HCT116 (cell line): ENCODE data around the gene PALB2. TPM values are rescaled to one million over a fixed set of nuclear protein-coding genes. Genes with fewer than 3 reads are reported as not detected.

Experiments
- ATAC-seq: fragments of 200-7000 bp; cut with Tn5 transposase; 2 replicates; pipeline ENCODE4 v1.9.1; 2020; ENCODE audit warnings: mild to moderate bottlenecking, moderate library complexity
- BruUV-seq: library from RNA; stranded (reverse); fragments of 400-500 nt; replicated peaks from 2 replicates; lab custom pipeline; 2021; lab: Mats Ljungman, UMichigan
- CTCF ChIA-PET: fragments of 300-600 bp; sonication (Branson Sonifier 250); formaldehyde crosslinking; loops from one replicate; lab custom pipeline; 2021; ENCODE audit warnings: antibody characterized with exemption; lab: Charles Lee
- POLR2A ChIA-PET: fragments of 300-600, 350-600 bp; sonication (Branson Sonifier 250); formaldehyde crosslinking; loops from one replicate; lab custom pipeline; 2021; ENCODE audit warnings: antibody characterized with exemption; lab: Charles Lee
- RAD21 ChIA-PET, 2 experiments: fragments of 300-600 bp; sonication (Branson Sonifier 250); formaldehyde crosslinking; loops; one replicate each; lab custom pipeline; 2023; ENCODE audit warnings: low total read pairs in 2 of 2; ENCODE audit not compliant: uncharacterized antibody in 2 of 2, unreplicated experiment in 2 of 2, low non-redundant PET in 1 of 2; lab: Charles Lee
- DNase-seq: peaks from one replicate; pipeline ENCODE4 v3.0.0-alpha.2; 2010; ENCODE audit warnings: low read depth, low spot score
- H2AFZ ChIP-seq: fragments of 200-600 bp; shearing (Covaris generic), sonication (generic); 2 replicates; pipeline ENCODE4 v1.6.1; 2017; ENCODE audit warnings: low read depth, mixed run types, mixed read lengths, antibody characterized with exemption, low read length; ENCODE audit not compliant: poor library complexity, severe bottlenecking
- H3K27ac ChIP-seq: 2 replicates; pipeline ENCODE4 v1.5.1; 2012; ENCODE audit warnings: low read depth, low read length
- H3K27me3 ChIP-seq: fragments of 200-600 bp; sonication (generic); 2 replicates; pipeline ENCODE4 v1.6.1; 2016; ENCODE audit warnings: mixed run types, low read length, mixed read lengths; ENCODE audit not compliant: insufficient read depth
- H3K36me3 ChIP-seq, 2 experiments: fragments of 200-500 bp in 1 of 2; fragments of 200-600 bp in 1 of 2; sonication (Bioruptor generic) in 1 of 2; sonication (generic) in 1 of 2; 2 replicates each; pipeline versions ENCODE4 v1.5.1 to v1.6.1; 2014 to 2016; ENCODE audit warnings: low read length in 2 of 2, inconsistent platforms in 1 of 2, mixed read lengths in 1 of 2, mixed run types in 1 of 2; ENCODE audit not compliant: insufficient read depth in 2 of 2, control insufficient read depth in 1 of 2
- H3K4me1 ChIP-seq, 2 experiments: fragments of 200-600 bp in 1 of 2; sonication (generic) in 1 of 2; 2 replicates each; pipeline versions ENCODE4 v1.5.1 to v1.6.1; 2012 to 2017; ENCODE audit warnings: low read length in 2 of 2, inconsistent platforms in 1 of 2, mild to moderate bottlenecking in 1 of 2, mixed read lengths in 1 of 2, mixed run types in 1 of 2, moderate library complexity in 1 of 2; ENCODE audit not compliant: insufficient read depth in 2 of 2, control insufficient read depth in 1 of 2
- H3K4me2 ChIP-seq: fragments of 200-600 bp; sonication (generic); 2 replicates; pipeline ENCODE4 v1.6.1; 2017; ENCODE audit warnings: mixed run types, low read length, mixed read lengths
- H3K4me3 ChIP-seq, 2 experiments: fragments of 200-600 bp in 1 of 2; sonication (generic) in 1 of 2; replicated peaks in 1 of 2; 2 replicates each; pipeline ENCODE4 v1.5.1; 2011 to 2016; ENCODE audit warnings: low read length in 2 of 2, control low read depth in 1 of 2, low read depth in 1 of 2, mild to moderate bottlenecking in 1 of 2, mixed read lengths in 1 of 2, mixed run types in 1 of 2
- H3K79me2 ChIP-seq: fragments of 200-600 bp; sonication (generic); 2 replicates; pipeline ENCODE4 v1.6.1; 2017; ENCODE audit warnings: mild to moderate bottlenecking, mixed run types, low read length, moderate library complexity, mixed read lengths; ENCODE audit not compliant: insufficient read depth
- H3K9ac ChIP-seq: fragments of 200-600 bp; sonication (generic); 2 replicates; pipeline ENCODE4 v1.6.1; 2016; ENCODE audit warnings: low read length, mixed read lengths
- H3K9me2 ChIP-seq: fragments of 200-600 bp; sonication (generic), shearing (Covaris generic); 2 replicates; pipeline ENCODE4 v1.6.1; 2017; ENCODE audit warnings: mixed run types, mild to moderate bottlenecking, moderate library complexity; ENCODE audit not compliant: insufficient read depth
- H3K9me3 ChIP-seq, 2 experiments: fragments of 200-500 bp in 1 of 2; fragments of 200-600 bp in 1 of 2; sonication (Bioruptor generic) in 1 of 2; sonication (generic) in 1 of 2; 2 replicates each; pipeline ENCODE4 v1.6.1; 2014 to 2017; ENCODE audit warnings: low read length in 2 of 2, mixed read lengths in 2 of 2, inconsistent platforms in 1 of 2, low read depth in 1 of 2, mild to moderate bottlenecking in 1 of 2, mixed run types in 1 of 2, moderate library complexity in 1 of 2; ENCODE audit not compliant: control insufficient read depth in 1 of 2, insufficient read depth in 1 of 2
- H4K20me1 ChIP-seq: fragments of 200-600 bp; sonication (generic), shearing (Covaris generic); 2 replicates; pipeline ENCODE4 v1.6.1; 2017; ENCODE audit warnings: mixed run types, mild to moderate bottlenecking, moderate library complexity; ENCODE audit not compliant: insufficient read depth
- ELF1 ChIP-seq: IDR thresholded peaks from 2 replicates; pipeline ENCODE4 v1.6.1; 2012; ENCODE audit warnings: low read depth, borderline replicate concordance
- EZH2phosphoT487 ChIP-seq: fragments of 200-600 bp; IDR thresholded peaks from 2 replicates; pipeline ENCODE4 v1.6.1; 2018; ENCODE audit warnings: antibody characterized with exemption, borderline replicate concordance
- FOSL1 ChIP-seq: IDR thresholded peaks from 2 replicates; pipeline ENCODE4 v1.6.1; 2012; ENCODE audit warnings: low read depth
- POLR2AphosphoS5 ChIP-seq: IDR thresholded peaks from 2 replicates; pipeline ENCODE4 v1.6.1; 2011; ENCODE audit warnings: mild to moderate bottlenecking, low read depth, low read length, moderate library complexity
- RAD21 ChIP-seq: IDR thresholded peaks from 2 replicates; pipeline ENCODE4 v1.6.1; 2012; ENCODE audit warnings: low read depth, mild to moderate bottlenecking
- REST ChIP-seq: IDR thresholded peaks from 2 replicates; pipeline ENCODE4 v1.6.1; 2012; ENCODE audit warnings: low read depth
- SP1 ChIP-seq: IDR thresholded peaks from 2 replicates; pipeline ENCODE4 v1.6.1; 2012; ENCODE audit warnings: low read depth
- SRF ChIP-seq: IDR thresholded peaks from 2 replicates; pipeline ENCODE4 v1.6.1; 2012; ENCODE audit warnings: low read depth
- ZBTB33 ChIP-seq: IDR thresholded peaks from 2 replicates; pipeline ENCODE4 v1.6.1; 2011; ENCODE audit warnings: mild to moderate bottlenecking, low read length, moderate library complexity; ENCODE audit not compliant: insufficient replicate concordance; ENCODE audit errors: extremely low read depth
- intact Hi-C: fragments of 100-400 bp; cut with micrococcal nuclease; formaldehyde crosslinking; loops from 2 replicates; pipeline ENCODE4 v1.10.0; 2022
- total RNA-seq: library from RNA; stranded (reverse); gene quantifications from one replicate; pipeline ENCODE4 v1.2.1, GENCODE V29; 2021; ENCODE audit not compliant: unreplicated experiment
- TF ChIP-seq, protein P1 (sequence below): IDR thresholded peaks from 2 replicates; pipeline ENCODE4 v1.6.1; 2012

PALB2 gene
- total RNA-seq, 1 experiment from 2014 or later = 15.6 TPM

DNA sequence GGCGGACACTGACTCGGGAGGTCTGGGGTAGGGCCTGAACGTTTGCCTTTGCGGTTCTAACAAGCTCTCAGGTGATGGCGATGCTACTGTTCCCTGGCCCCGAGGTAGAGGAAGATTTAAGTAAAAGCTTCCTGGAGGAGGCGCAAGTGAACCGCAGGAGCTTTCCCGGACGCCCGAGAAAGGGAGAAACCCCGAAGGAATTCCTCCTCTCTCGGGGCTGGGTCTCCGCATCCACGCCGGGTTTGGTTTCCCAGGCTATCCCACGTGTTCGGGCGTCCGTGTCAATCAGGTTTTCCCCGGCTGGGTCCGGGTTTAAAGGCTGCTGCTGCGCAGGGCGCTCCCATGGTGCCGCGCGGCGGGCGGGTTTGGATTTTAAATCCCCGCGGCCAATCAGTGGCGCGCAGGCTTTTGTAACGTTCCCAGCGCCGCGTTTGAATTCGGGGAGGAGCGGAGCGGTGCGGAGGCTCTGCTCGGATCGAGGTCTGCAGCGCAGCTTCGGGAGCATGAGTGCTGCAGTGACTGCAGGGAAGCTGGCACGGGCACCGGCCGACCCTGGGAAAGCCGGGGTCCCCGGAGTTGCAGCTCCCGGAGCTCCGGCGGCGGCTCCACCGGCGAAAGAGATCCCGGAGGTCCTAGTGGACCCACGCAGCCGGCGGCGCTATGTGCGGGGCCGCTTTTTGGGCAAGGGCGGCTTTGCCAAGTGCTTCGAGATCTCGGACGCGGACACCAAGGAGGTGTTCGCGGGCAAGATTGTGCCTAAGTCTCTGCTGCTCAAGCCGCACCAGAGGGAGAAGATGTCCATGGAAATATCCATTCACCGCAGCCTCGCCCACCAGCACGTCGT is 37.5 kb upstream of the PALB2 start, which contains the start of gene PLK1 (continued):
- TF ChIP-seq ZBTB33 = no peak

DNA sequence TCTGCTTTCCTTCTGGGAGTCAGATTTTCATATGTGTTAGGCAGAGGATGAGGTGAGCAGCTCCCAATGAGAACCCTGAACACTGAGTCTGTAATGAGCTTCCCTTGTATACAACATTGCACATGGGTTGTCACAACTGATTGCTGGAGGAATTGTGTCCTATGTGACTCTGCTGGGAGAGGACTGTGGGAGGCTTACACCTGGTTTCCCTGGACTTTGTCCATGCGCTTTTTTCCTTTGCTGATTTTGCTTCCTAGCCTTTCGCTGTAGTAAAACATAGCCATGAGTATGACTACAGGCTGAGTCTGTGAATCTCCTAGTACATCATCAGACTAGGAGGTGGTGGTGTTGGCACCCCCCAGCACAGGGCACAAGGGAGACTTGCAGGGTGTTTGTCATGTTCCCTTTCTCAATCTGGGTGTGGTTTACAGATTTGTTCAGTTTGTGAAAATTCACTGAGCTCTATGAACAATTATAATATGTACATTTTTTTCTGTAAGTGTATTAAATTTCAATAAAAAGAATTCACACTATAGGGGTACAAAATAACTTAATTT is 35.9 kb upstream of the PALB2 start:
- Histone ChIP-seq H3K4me2 (no peak overlapping the region), H3K27me3 (no peaks in the 10 kb centered on the region), H3K4me1 (peaks cover 7 to 21% of the 10 kb centered on the region in 2 experiments; a peak in 3 of 4 replicates), H2AFZ (no peak overlapping the region)
- DNase-seq = no peak
- ChIA-PET RAD21 (no interaction called here), CTCF (interaction anchor here (1.2 to 1.6 kb wide), 3 partner anchors 17 to 828 kb away, joined by 3 to 9 read pairs (median 4); no protein-coding TSS in a partner anchor)
- TF ChIP-seq SRF = no peak
- no peak for TF ChIP-seq ELF1
- no peak for TF ChIP-seq FOSL1
- TF ChIP-seq SP1 = no peak
- no peak for TF ChIP-seq POLR2AphosphoS5
- TF ChIP-seq EZH2phosphoT487 = no peak
- no peak for TF ChIP-seq RAD21
- no peak for TF ChIP-seq REST
- TF ChIP-seq, protein P1, sequence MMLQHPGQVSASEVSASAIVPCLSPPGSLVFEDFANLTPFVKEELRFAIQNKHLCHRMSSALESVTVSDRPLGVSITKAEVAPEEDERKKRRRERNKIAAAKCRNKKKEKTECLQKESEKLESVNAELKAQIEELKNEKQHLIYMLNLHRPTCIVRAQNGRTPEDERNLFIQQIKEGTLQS = no peak
- TF ChIP-seq, all 23 proteins: peak for 0
- ATAC-seq = no peak
- Histone ChIP-seq H3K9me3 (no peaks in the 10 kb centered on the region), H3K79me2 (peaks cover 33% of the 10 kb centered on the region), H3K27ac (no peak overlapping the region), H4K20me1 (peaks cover 6% of the 10 kb centered on the region; the same call in 1 of the 2 replicates), H3K9ac (no peak overlapping the region), H3K4me3 (no peak overlapping the region), H3K9me2 (no peaks in the 10 kb centered on the region), H3K36me3 (peaks cover 14 to 17% of the 10 kb centered on the region in 2 experiments)
- BruUV-seq = no TSS peak
- POLR2A ChIA-PET = interaction anchor here (1.3 kb wide), 1 partner anchor 15 kb away, joined by 3 read pairs; no protein-coding TSS in a partner anchor
- intact Hi-C loops = loop anchor here (5.0 kb wide), 2 partner anchors 340 to 360 kb away; no protein-coding TSS in a partner anchor
